Measurements from ENCODE around the gene IFNK. TPM values are rescaled to one million over a fixed set of nuclear protein-coding genes. Genes with fewer than 3 reads are reported as not detected.

Gene IFNK
- total RNA-seq, 2 donors from 2014 or later = not detected

DNA sequence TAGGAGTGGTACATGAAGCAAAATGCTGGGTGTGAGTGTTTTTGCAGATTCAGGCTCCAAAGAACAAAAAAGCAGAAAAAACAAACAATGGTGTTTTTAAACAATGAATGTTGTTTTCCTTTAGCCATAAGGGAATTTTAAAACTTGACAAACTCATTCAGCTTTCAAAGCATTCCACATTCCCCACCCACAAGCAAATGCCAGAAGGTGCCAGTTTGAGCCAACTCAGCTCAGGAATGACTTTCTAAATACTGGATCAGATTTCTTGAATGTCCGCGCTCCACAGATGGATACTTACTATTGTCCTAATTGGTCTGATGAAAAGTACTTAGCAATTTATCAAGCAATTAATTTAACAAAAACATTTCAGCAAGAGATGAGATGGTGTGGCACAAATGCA lies 18.4 kb downstream of the IFNK start:
- H3K36me3 ChIP-seq = no peaks in the 10 kb centered on the region
- DNase-seq = no peak
- intact Hi-C loops (cut with DNase I) = loop anchor here (10.0 kb wide), 1 partner anchor 508 kb away; no protein-coding TSS in a partner anchor
- peaks cover 4% of the 10 kb centered on the region for H3K4me1 ChIP-seq
- H3K4me3 ChIP-seq = no peak overlapping the region
- no peaks in the 10 kb centered on the region for H3K27me3 ChIP-seq
- H3K9me3 ChIP-seq = no peaks in the 10 kb centered on the region
- TF ChIP-seq, protein P1, sequence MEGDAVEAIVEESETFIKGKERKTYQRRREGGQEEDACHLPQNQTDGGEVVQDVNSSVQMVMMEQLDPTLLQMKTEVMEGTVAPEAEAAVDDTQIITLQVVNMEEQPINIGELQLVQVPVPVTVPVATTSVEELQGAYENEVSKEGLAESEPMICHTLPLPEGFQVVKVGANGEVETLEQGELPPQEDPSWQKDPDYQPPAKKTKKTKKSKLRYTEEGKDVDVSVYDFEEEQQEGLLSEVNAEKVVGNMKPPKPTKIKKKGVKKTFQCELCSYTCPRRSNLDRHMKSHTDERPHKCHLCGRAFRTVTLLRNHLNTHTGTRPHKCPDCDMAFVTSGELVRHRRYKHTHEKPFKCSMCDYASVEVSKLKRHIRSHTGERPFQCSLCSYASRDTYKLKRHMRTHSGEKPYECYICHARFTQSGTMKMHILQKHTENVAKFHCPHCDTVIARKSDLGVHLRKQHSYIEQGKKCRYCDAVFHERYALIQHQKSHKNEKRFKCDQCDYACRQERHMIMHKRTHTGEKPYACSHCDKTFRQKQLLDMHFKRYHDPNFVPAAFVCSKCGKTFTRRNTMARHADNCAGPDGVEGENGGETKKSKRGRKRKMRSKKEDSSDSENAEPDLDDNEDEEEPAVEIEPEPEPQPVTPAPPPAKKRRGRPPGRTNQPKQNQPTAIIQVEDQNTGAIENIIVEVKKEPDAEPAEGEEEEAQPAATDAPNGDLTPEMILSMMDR (IDR thresholded peaks at IDR 0.05) = no peak
- H3K9ac ChIP-seq (ENCODE audit: low read depth in 2 of 2, low read length in 2 of 2) = no peak overlapping the region
- no peak overlapping the region for H3K27ac ChIP-seq

DNA sequence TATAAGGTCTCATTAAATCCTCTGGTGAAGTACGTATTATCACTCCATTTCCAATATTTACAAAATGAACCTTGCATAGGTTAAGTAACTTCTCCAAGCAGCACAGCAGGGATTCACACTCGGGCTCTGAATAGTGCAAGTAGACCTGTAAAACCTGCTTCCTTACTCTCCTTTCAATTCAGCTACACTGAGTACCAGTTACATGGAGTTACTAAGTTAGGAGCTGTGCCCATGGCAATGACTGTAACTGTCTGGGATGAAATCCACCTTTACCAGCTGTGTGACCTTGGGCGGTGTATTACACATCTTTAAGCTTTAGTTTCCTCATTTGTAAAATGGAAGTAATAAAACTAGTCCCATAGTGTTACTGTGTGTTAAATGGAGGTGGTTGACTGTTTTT lies 21.4 kb downstream of the IFNK start:
- no peak overlapping the region for H3K4me3 ChIP-seq
- no peaks in the 10 kb centered on the region for H3K36me3 ChIP-seq
- TF ChIP-seq, protein P1 (IDR thresholded peaks at IDR 0.05) = no peak
- no peak overlapping the region for H3K27ac ChIP-seq
- intact Hi-C loops (cut with DNase I) = loop anchor here (10.0 kb wide), 1 partner anchor 511 kb away; no protein-coding TSS in a partner anchor
- H3K9me3 ChIP-seq = no peaks in the 10 kb centered on the region
- no peak overlapping the region for H3K9ac ChIP-seq (ENCODE audit: low read depth in 2 of 2, low read length in 2 of 2)
- DNase-seq = peak; percentile 56
- no peaks in the 10 kb centered on the region for H3K27me3 ChIP-seq
- no peaks in the 10 kb centered on the region for H3K4me1 ChIP-seq

DNA sequence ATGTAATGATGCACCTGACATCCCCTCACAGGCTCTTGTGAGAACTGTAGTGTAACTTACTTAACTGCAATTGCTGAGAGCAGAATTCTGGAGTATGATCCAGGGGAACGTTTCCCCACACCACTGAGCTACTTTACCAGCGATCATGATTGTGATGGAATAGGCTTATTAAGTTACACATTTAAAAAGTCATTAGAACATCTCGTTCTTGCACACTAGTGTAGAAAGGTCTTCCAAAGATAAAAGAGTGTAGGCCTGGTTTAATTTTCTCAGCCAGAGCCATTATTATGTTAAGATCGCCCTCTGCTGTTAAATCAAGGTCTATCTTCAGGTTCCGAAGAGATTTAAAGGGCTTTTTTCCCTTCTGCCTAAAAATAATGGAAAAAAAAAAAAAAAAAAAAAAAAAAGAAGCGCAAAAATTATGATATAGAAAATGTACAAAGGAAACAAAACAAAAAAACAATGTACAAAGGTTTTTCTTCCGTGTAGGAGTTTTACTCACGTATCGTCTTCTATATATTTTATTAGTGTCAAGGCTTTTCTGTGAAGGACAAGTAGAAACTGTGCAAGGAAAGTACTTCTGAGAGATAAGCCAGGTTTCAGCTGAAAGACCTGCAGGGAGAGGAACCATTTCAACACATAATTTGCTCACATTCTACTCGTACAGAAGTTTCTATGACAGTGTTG lies 24.1 kb downstream of the IFNK start:
- Histone ChIP-seq H3K4me1 (no peaks in the 10 kb centered on the region), H3K9me3 (no peaks in the 10 kb centered on the region), H3K4me3 (no peak overlapping the region), H3K27me3 (no peaks in the 10 kb centered on the region), H3K9ac (ENCODE audit: low read depth in 2 of 2, low read length in 2 of 2) (no peak overlapping the region), H3K36me3 (no peaks in the 10 kb centered on the region), H3K27ac (no peak overlapping the region)
- TF ChIP-seq, protein P1 (IDR thresholded peaks at IDR 0.05) = peak; percentile 38
- no peak for DNase-seq
- intact Hi-C loops (cut with DNase I) = loop anchor here (10.0 kb wide), 1 partner anchor 513 kb away; no protein-coding TSS in a partner anchor

DNA sequence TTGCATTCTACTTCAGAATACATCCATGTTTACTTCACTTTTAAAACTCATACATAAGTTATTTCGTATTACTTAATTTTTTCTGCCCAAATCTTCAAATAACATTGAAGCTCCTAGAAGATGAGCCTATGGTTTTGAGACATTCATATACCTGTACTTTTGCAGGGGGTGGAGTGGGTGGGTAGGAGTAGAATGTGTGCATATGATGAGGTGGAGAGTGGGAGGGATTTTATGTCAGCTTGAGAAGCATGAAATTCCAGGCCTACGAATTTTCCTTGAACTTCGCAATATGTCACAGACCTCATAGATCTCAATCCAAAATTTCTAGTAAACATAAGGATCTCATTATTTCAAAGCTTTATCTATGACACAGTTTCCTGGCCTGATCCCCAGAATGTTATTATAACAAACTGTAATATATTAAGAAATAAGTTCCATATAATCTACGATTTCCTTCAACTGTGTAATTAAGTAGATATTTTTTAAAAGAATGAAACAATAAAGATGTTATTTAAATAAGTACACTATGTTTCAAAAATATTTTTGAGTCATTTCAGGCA lies 25.2 kb downstream of the IFNK start:
- H3K36me3 ChIP-seq = no peaks in the 10 kb centered on the region
- no peaks in the 10 kb centered on the region for H3K27me3 ChIP-seq
- no peaks in the 10 kb centered on the region for H3K9me3 ChIP-seq
- TF ChIP-seq, protein P1 (IDR thresholded peaks at IDR 0.05) = no peak
- intact Hi-C loops (cut with DNase I) = loop anchor here (10.0 kb wide), 1 partner anchor 514 kb away; no protein-coding TSS in a partner anchor
- DNase-seq = no peak
- H3K27ac ChIP-seq = no peak overlapping the region
- no peak overlapping the region for H3K4me3 ChIP-seq
- H3K4me1 ChIP-seq = no peaks in the 10 kb centered on the region
- H3K9ac ChIP-seq (ENCODE audit: low read depth in 2 of 2, low read length in 2 of 2) = no peak overlapping the region

DNA sequence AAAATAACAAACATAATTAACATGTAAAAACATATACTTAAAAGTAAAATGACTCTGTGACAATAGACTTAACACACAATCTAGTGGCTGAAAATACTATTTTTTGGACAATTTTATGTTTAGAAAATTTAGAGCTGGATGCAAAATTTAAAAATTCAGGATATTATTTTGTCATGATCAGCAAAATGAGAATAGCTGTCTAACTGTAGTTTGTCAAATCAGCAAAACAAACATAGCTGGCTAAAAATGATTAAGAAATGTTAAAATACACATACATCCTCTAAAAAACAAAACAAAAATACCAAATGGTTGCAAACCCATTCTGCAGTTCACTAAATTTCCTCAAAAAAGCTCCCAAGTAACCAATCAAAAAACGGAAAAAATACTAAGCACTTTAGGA lies 30.6 kb downstream of the IFNK start:
- DNase-seq = no peak
- TF ChIP-seq, protein P1 (IDR thresholded peaks at IDR 0.05) = no peak
- intact Hi-C loops (cut with DNase I) = no loop called here
- Histone ChIP-seq H3K27ac (no peak overlapping the region), H3K9me3 (no peaks in the 10 kb centered on the region), H3K4me3 (no peak overlapping the region), H3K9ac (ENCODE audit: low read depth in 2 of 2, low read length in 2 of 2) (no peak overlapping the region), H3K4me1 (no peaks in the 10 kb centered on the region), H3K27me3 (no peaks in the 10 kb centered on the region), H3K36me3 (no peaks in the 10 kb centered on the region)

Measured in colonic mucosa (tissue), 4 donors.